SK-N-SH treated with all-trans-retinoic acid at 6 μM for 48 hours (cell line): ENCODE measurements around the gene SCN3B.

Source experiments
- CREB5 ChIP-seq: fragments of 250-450 bp; sonication (Bioruptor Pico); IDR thresholded peaks from 2 replicates; pipeline ENCODE4 v1.5.1; 2020; ENCODE audit warnings: low read depth, mild to moderate bottlenecking, moderate library complexity
- CSDC2 ChIP-seq: fragments of 250-450 bp; sonication (Bioruptor Pico); IDR thresholded peaks from 2 replicates; pipeline ENCODE4 v1.5.0; 2020; ENCODE audit warnings: mild to moderate bottlenecking, moderate library complexity
- ESRRG ChIP-seq: fragments of 250-450 bp; sonication (Bioruptor Pico); IDR thresholded peaks from 2 replicates; pipeline ENCODE4 v1.6.1; 2021; ENCODE audit warnings: mild to moderate bottlenecking
- RARB ChIP-seq: fragments of 250-450 bp; sonication (Bioruptor Pico); IDR thresholded peaks from 2 replicates; pipeline ENCODE4 v1.8.0; 2021; ENCODE audit warnings: mild to moderate bottlenecking, moderate library complexity
- SNAI2 ChIP-seq: fragments of 250-450 bp; sonication (Bioruptor Pico); IDR thresholded peaks from 2 replicates; pipeline ENCODE4 v1.5.0; 2020; ENCODE audit warnings: mild to moderate bottlenecking, moderate library complexity
- TCF4 ChIP-seq: fragments of 250-450 bp; sonication (Bioruptor Pico); IDR thresholded peaks from 2 replicates; pipeline ENCODE4 v1.8.0; 2021; ENCODE audit warnings: mild to moderate bottlenecking, moderate library complexity, borderline replicate concordance
- TOX ChIP-seq: fragments of 250-450 bp; sonication (Bioruptor Pico); IDR thresholded peaks from 2 replicates; pipeline ENCODE4 v1.8.0; 2021; ENCODE audit warnings: mild to moderate bottlenecking, moderate library complexity, borderline replicate concordance
- ZC3H10 ChIP-seq: fragments of 250-450 bp; sonication (Bioruptor Pico); IDR thresholded peaks from 2 replicates; pipeline ENCODE4 v1.5.1; 2021; ENCODE audit warnings: mild to moderate bottlenecking, moderate library complexity
- ZNF565 ChIP-seq: fragments of 450-650 bp; formaldehyde crosslinking; conservative IDR thresholded peaks from 2 replicates; pipeline ENCODE4 v1.5.0; 2020; ENCODE audit warnings: low read depth, mild to moderate bottlenecking, moderate library complexity
- ZNF70 ChIP-seq: fragments of 450-650 bp; formaldehyde crosslinking; IDR thresholded peaks from 2 replicates; pipeline ENCODE4 v1.5.0; 2020; ENCODE audit warnings: mild to moderate bottlenecking, moderate library complexity
- TF ChIP-seq, protein P1 (sequence below): fragments of 250-450 bp; sonication (Bioruptor Pico); IDR thresholded peaks from 2 replicates; pipeline ENCODE4 v1.5.0; 2020; ENCODE audit warnings: mild to moderate bottlenecking, moderate library complexity
- TF ChIP-seq, protein P2 (sequence below): fragments of 250-450 bp; sonication (Bioruptor Pico); IDR thresholded peaks from 2 replicates; pipeline ENCODE4 v1.8.0; 2020; ENCODE audit warnings: mild to moderate bottlenecking, moderate library complexity, borderline replicate concordance
- TF ChIP-seq, protein P3 (sequence below): fragments of 250-450 bp; sonication (Bioruptor Pico); IDR thresholded peaks from 2 replicates; pipeline ENCODE4 v1.8.0; 2021; ENCODE audit warnings: low read depth, mild to moderate bottlenecking, moderate library complexity, borderline replicate concordance

GRCh38 chr11:123672568-123672967 lies 18.1 kb upstream of the SCN3B start:
- TF ChIP-seq ESRRG (no peak), TCF4 (CRISPR knock-in tag) (no peak), ZNF565 (CRISPR knock-in tag) (no peak), TOX (CRISPR knock-in tag) (no peak), ZC3H10 (CRISPR knock-in tag) (no peak), SNAI2 (CRISPR knock-in tag) (no peak), ZNF70 (no peak), CREB5 (CRISPR knock-in tag) (no peak), RARB (no peak), CSDC2 (CRISPR knock-in tag) (no peak)
- TF ChIP-seq, protein P1, sequence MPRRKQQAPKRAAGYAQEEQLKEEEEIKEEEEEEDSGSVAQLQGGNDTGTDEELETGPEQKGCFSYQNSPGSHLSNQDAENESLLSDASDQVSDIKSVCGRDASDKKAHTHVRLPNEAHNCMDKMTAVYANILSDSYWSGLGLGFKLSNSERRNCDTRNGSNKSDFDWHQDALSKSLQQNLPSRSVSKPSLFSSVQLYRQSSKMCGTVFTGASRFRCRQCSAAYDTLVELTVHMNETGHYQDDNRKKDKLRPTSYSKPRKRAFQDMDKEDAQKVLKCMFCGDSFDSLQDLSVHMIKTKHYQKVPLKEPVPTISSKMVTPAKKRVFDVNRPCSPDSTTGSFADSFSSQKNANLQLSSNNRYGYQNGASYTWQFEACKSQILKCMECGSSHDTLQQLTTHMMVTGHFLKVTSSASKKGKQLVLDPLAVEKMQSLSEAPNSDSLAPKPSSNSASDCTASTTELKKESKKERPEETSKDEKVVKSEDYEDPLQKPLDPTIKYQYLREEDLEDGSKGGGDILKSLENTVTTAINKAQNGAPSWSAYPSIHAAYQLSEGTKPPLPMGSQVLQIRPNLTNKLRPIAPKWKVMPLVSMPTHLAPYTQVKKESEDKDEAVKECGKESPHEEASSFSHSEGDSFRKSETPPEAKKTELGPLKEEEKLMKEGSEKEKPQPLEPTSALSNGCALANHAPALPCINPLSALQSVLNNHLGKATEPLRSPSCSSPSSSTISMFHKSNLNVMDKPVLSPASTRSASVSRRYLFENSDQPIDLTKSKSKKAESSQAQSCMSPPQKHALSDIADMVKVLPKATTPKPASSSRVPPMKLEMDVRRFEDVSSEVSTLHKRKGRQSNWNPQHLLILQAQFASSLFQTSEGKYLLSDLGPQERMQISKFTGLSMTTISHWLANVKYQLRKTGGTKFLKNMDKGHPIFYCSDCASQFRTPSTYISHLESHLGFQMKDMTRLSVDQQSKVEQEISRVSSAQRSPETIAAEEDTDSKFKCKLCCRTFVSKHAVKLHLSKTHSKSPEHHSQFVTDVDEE (CRISPR knock-in tag), result no peak
- TF ChIP-seq, protein P2, sequence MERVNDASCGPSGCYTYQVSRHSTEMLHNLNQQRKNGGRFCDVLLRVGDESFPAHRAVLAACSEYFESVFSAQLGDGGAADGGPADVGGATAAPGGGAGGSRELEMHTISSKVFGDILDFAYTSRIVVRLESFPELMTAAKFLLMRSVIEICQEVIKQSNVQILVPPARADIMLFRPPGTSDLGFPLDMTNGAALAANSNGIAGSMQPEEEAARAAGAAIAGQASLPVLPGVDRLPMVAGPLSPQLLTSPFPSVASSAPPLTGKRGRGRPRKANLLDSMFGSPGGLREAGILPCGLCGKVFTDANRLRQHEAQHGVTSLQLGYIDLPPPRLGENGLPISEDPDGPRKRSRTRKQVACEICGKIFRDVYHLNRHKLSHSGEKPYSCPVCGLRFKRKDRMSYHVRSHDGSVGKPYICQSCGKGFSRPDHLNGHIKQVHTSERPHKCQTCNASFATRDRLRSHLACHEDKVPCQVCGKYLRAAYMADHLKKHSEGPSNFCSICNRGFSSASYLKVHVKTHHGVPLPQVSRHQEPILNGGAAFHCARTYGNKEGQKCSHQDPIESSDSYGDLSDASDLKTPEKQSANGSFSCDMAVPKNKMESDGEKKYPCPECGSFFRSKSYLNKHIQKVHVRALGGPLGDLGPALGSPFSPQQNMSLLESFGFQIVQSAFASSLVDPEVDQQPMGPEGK (CRISPR knock-in tag), result no peak
- TF ChIP-seq, protein P3, sequence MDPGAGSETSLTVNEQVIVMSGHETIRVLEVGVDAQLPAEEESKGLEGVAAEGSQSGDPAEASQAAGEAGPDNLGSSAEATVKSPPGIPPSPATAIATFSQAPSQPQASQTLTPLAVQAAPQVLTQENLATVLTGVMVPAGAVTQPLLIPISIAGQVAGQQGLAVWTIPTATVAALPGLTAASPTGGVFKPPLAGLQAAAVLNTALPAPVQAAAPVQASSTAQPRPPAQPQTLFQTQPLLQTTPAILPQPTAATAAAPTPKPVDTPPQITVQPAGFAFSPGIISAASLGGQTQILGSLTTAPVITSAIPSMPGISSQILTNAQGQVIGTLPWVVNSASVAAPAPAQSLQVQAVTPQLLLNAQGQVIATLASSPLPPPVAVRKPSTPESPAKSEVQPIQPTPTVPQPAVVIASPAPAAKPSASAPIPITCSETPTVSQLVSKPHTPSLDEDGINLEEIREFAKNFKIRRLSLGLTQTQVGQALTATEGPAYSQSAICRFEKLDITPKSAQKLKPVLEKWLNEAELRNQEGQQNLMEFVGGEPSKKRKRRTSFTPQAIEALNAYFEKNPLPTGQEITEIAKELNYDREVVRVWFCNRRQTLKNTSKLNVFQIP, result no peak
